SK-N-SH treated with all-trans-retinoic acid at 6 μM for 48 hours (cell line): Measurements from ENCODE around the gene AKAP6.

ENCODE experiments used
- ATAC-seq: fragments of 200-7000 bp; cut with Tn5 transposase; 3 replicates; pipeline ENCODE4 v1.9.1; 2020; ENCODE audit warnings: mild to moderate bottlenecking, moderate library complexity
- ARNTL ChIP-seq: fragments of 450-650 bp; formaldehyde crosslinking; IDR thresholded peaks from 2 replicates; pipeline ENCODE4 v1.5.0; 2020; ENCODE audit warnings: low read depth, mild to moderate bottlenecking, moderate library complexity, borderline replicate concordance
- BACH2 ChIP-seq: fragments of 250-450 bp; sonication (Bioruptor Pico); IDR thresholded peaks from 2 replicates; pipeline ENCODE4 v1.9.0; 2021; ENCODE audit warnings: mild to moderate bottlenecking, borderline replicate concordance
- CREB5 ChIP-seq: fragments of 250-450 bp; sonication (Bioruptor Pico); IDR thresholded peaks from 2 replicates; pipeline ENCODE4 v1.5.1; 2020; ENCODE audit warnings: low read depth, mild to moderate bottlenecking, moderate library complexity
- CSDC2 ChIP-seq: fragments of 250-450 bp; sonication (Bioruptor Pico); IDR thresholded peaks from 2 replicates; pipeline ENCODE4 v1.5.0; 2020; ENCODE audit warnings: mild to moderate bottlenecking, moderate library complexity
- ESRRG ChIP-seq: fragments of 250-450 bp; sonication (Bioruptor Pico); IDR thresholded peaks from 2 replicates; pipeline ENCODE4 v1.6.1; 2021; ENCODE audit warnings: mild to moderate bottlenecking
- GLIS3 ChIP-seq: fragments of 250-450 bp; sonication (Bioruptor Pico); IDR thresholded peaks from 2 replicates; pipeline ENCODE4 v1.5.0; 2020; ENCODE audit warnings: mild to moderate bottlenecking, moderate library complexity
- ISL1 ChIP-seq: fragments of 250-450 bp; sonication (Bioruptor Pico); IDR thresholded peaks from 2 replicates; pipeline ENCODE4 v2.1.2; 2022; ENCODE audit warnings: mild to moderate bottlenecking, moderate library complexity
- PATZ1 ChIP-seq: fragments of 250-450 bp; sonication (Bioruptor Pico); IDR thresholded peaks from 2 replicates; pipeline ENCODE4 v1.8.0; 2020; ENCODE audit warnings: mild to moderate bottlenecking, moderate library complexity, borderline replicate concordance
- POU6F1 ChIP-seq: fragments of 250-450 bp; sonication (Bioruptor Pico); IDR thresholded peaks from 2 replicates; pipeline ENCODE4 v1.8.0; 2021; ENCODE audit warnings: low read depth, mild to moderate bottlenecking, moderate library complexity, borderline replicate concordance
- RARB ChIP-seq: fragments of 250-450 bp; sonication (Bioruptor Pico); IDR thresholded peaks from 2 replicates; pipeline ENCODE4 v1.8.0; 2021; ENCODE audit warnings: mild to moderate bottlenecking, moderate library complexity
- SNAI2 ChIP-seq: fragments of 250-450 bp; sonication (Bioruptor Pico); IDR thresholded peaks from 2 replicates; pipeline ENCODE4 v1.5.0; 2020; ENCODE audit warnings: mild to moderate bottlenecking, moderate library complexity
- TCF4 ChIP-seq: fragments of 250-450 bp; sonication (Bioruptor Pico); IDR thresholded peaks from 2 replicates; pipeline ENCODE4 v1.8.0; 2021; ENCODE audit warnings: mild to moderate bottlenecking, moderate library complexity, borderline replicate concordance
- TOX ChIP-seq: fragments of 250-450 bp; sonication (Bioruptor Pico); IDR thresholded peaks from 2 replicates; pipeline ENCODE4 v1.8.0; 2021; ENCODE audit warnings: mild to moderate bottlenecking, moderate library complexity, borderline replicate concordance
- TSHZ2 ChIP-seq: fragments of 250-450 bp; sonication (Bioruptor Pico); IDR thresholded peaks from 2 replicates; pipeline ENCODE4 v1.5.0; 2020; ENCODE audit warnings: mild to moderate bottlenecking, moderate library complexity
- ZC3H10 ChIP-seq: fragments of 250-450 bp; sonication (Bioruptor Pico); IDR thresholded peaks from 2 replicates; pipeline ENCODE4 v1.5.1; 2021; ENCODE audit warnings: mild to moderate bottlenecking, moderate library complexity
- ZFP3 ChIP-seq: fragments of 250-450 bp; sonication (Bioruptor Pico); IDR thresholded peaks from 2 replicates; pipeline ENCODE4 v1.5.0; 2020; ENCODE audit warnings: mild to moderate bottlenecking, moderate library complexity
- ZFP30 ChIP-seq: fragments of 450-650 bp; formaldehyde crosslinking; IDR thresholded peaks from 2 replicates; pipeline ENCODE4 v1.5.0; 2022; ENCODE audit warnings: mild to moderate bottlenecking, moderate library complexity
- ZNF565 ChIP-seq: fragments of 450-650 bp; formaldehyde crosslinking; conservative IDR thresholded peaks from 2 replicates; pipeline ENCODE4 v1.5.0; 2020; ENCODE audit warnings: low read depth, mild to moderate bottlenecking, moderate library complexity
- ZNF70 ChIP-seq: fragments of 450-650 bp; formaldehyde crosslinking; IDR thresholded peaks from 2 replicates; pipeline ENCODE4 v1.5.0; 2020; ENCODE audit warnings: mild to moderate bottlenecking, moderate library complexity
- ZNF8 ChIP-seq: fragments of 450-650 bp; formaldehyde crosslinking; IDR thresholded peaks from 2 replicates; pipeline ENCODE4 v1.5.0; 2020; ENCODE audit warnings: mild to moderate bottlenecking, moderate library complexity

The AKAP6 gene

GRCh38 chr14:32345311-32345791 is 16.3 kb downstream of the AKAP6 start:
- peak; percentile 84 for ATAC-seq

GRCh38 chr14:32349322-32349721 is 20.2 kb downstream of the AKAP6 start:
- no peak for ATAC-seq
- TF ChIP-seq ISL1 (CRISPR knock-in tag) (no peak), ZNF565 (CRISPR knock-in tag) (no peak)
- TF ChIP-seq, all 23 proteins: peak for 0

More at GRCh38 chr14:32345311-32345791, 16.3 kb downstream of the AKAP6 start:
- 0 out of 2 replicates have a peak, but pooled peaks have one; percentile 11 for TF ChIP-seq RARB
- TF ChIP-seq SNAI2, result 0 out of 2 replicates have a peak, but pooled peaks have one; percentile 57
- TF ChIP-seq CSDC2, result 0 out of 2 replicates have a peak, but pooled peaks have one; percentile 63
- TF ChIP-seq ISL1 (CRISPR knock-in tag), result 0 out of 2 replicates have a peak, but pooled peaks have one; percentile 25
- no peak for TF ChIP-seq ARNTL (CRISPR knock-in tag)
- TF ChIP-seq, all 23 proteins: peak for 4

- TF ChIP-seq ESRRG (CRISPR knock-in tag), result no peak
- no peak for TF ChIP-seq ZFP3 (CRISPR knock-in tag)
- TF ChIP-seq TCF4 (CRISPR knock-in tag), result no peak
- TF ChIP-seq CREB5 (CRISPR knock-in tag), result no peak
- no peak for TF ChIP-seq GLIS3 (CRISPR knock-in tag)
- no peak for TF ChIP-seq ZFP30 (CRISPR knock-in tag)
- no peak for TF ChIP-seq BACH2 (CRISPR knock-in tag)
- no peak for TF ChIP-seq ZC3H10 (CRISPR knock-in tag)
- no peak for TF ChIP-seq RARB
- TF ChIP-seq TOX (CRISPR knock-in tag), result no peak
- no peak for TF ChIP-seq SNAI2
- no peak for TF ChIP-seq ZNF8 (CRISPR knock-in tag)
- no peak for TF ChIP-seq ZNF70 (CRISPR knock-in tag)
- no peak for ATAC-seq
Observed at GRCh38 chr14:32350020-32350419, 20.9 kb downstream of the AKAP6 start.

GRCh38 chr14:32352631-32353030 is 23.5 kb downstream of the AKAP6 start:
- ATAC-seq, result no peak
- no peak for TF ChIP-seq ARNTL (CRISPR knock-in tag)
- peak; percentile 68 for TF ChIP-seq ZNF8 (CRISPR knock-in tag)
- TF ChIP-seq POU6F1 (CRISPR knock-in tag), result no peak
- no peak for TF ChIP-seq TSHZ2 (CRISPR knock-in tag)
- TF ChIP-seq TOX (CRISPR knock-in tag), result no peak
- no peak for TF ChIP-seq ESRRG (CRISPR knock-in tag)
- TF ChIP-seq ZFP3 (CRISPR knock-in tag), result no peak
- TF ChIP-seq PATZ1 (CRISPR knock-in tag), result no peak
